Vagina (tissue), 2 donors: ENCODE measurements around the gene GTF3A.

ENCODE experiments used
- CTCF ChIP-seq, 3 experiments: fragments of 450-650 bp in 2 of 3; fragments of 200-600 bp in 1 of 3; sonication (generic) in 1 of 3; IDR thresholded peaks; one replicate each; pipeline ENCODE4 v1.5.1; 2017 to 2019; ENCODE audit warnings: antibody characterized with exemption in 3 of 3, mild to moderate bottlenecking in 2 of 3, moderate library complexity in 2 of 3
- POLR2A ChIP-seq, 2 donors: fragments of 450-650 bp; IDR thresholded peaks; one replicate each; pipeline ENCODE4 v1.6.1; 2017; ENCODE audit warnings: antibody characterized with exemption in 2 of 2, mild to moderate bottlenecking in 2 of 2, moderate library complexity in 2 of 2
- POLR2AphosphoS5 ChIP-seq, 2 donors: sonication (generic); formaldehyde crosslinking; IDR thresholded peaks; one replicate each; pipeline ENCODE4 v1.9.0; 2017; ENCODE audit warnings: antibody characterized with exemption in 2 of 2, mild to moderate bottlenecking in 2 of 2, low read depth in 1 of 2; ENCODE audit not compliant: insufficient read depth in 1 of 2

DNA sequence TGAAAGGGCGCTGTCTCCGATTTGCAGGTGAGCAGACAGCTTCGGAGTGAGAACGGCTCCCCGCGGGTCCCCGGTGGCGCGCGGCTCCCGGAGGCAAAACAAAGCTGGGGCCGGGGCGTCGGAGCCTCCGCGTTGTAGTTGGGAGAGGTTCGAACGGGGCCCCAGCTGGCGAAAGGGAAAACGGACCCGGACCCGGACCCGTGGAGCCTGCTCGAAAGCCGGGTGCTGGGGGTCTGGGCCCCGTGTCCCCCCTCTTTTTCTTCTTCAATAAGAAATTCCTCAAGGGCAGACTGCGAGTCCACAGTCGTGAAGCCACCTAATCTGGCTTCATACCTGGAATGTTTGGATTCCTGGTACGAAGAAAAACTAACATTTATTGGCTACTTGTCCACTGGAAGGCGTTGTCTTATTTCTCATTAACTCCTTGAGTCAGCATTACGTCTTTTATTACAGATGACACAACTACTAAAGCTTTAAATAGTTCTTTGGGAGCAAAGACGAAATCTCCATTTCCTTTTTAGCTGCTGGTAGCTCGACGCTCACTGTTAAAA lies 26.6 kb downstream of the GTF3A start:
- TF ChIP-seq POLR2A (IDR thresholded peaks at IDR 0.05) (no peak), CTCF (IDR thresholded peaks at IDR 0.05) (no peak), POLR2AphosphoS5 (IDR thresholded peaks at IDR 0.05; ENCODE audit: insufficient read depth in 1 of 2, low read depth in 1 of 2) (no peak)
